Parathyroid adenoma (tissue), 2 donors: ENCODE results near the gene IGF2BP2.

Experiments used
- H2AFZ ChIP-seq: fragments of 300-600 bp; sonication (generic); one replicate; pipeline ENCODE4 v1.7.0; 2017; ENCODE audit warnings: antibody characterized with exemption, mild to moderate bottlenecking
- H3K27ac ChIP-seq: fragments of 300-600 bp; sonication (generic); one replicate; pipeline ENCODE4 v1.7.0; 2017
- H3K27me3 ChIP-seq: fragments of 300-600 bp; sonication (generic); one replicate; pipeline ENCODE4 v1.7.0; 2017; ENCODE audit warnings: low read length; ENCODE audit not compliant: control insufficient read depth, insufficient read depth
- H3K36me3 ChIP-seq: fragments of 300-600 bp; sonication (generic); one replicate; pipeline ENCODE4 v1.7.0; 2017; ENCODE audit warnings: low read length; ENCODE audit not compliant: control insufficient read depth, insufficient read depth
- H3K4me1 ChIP-seq: fragments of 300-600 bp; sonication (generic); one replicate; pipeline ENCODE4 v1.7.0; 2017; ENCODE audit warnings: control low read depth
- H3K4me2 ChIP-seq: fragments of 300-600 bp; sonication (generic); one replicate; pipeline ENCODE4 v1.7.0; 2017; ENCODE audit warnings: low read length
- H3K4me3 ChIP-seq: fragments of 300-600 bp; sonication (generic); one replicate; pipeline ENCODE4 v1.7.0; 2017; ENCODE audit warnings: low read depth, low read length
- H3K79me2 ChIP-seq: fragments of 300-600 bp; sonication (generic); one replicate; pipeline ENCODE4 v1.7.0; 2017; ENCODE audit warnings: control low read depth
- H3K9ac ChIP-seq: fragments of 300-600 bp; sonication (generic); one replicate; pipeline ENCODE4 v1.7.0; 2017; ENCODE audit warnings: mild to moderate bottlenecking
- H3K9me3 ChIP-seq: fragments of 300-600 bp; sonication (generic); one replicate; pipeline ENCODE4 v1.7.0; 2017; ENCODE audit warnings: low read length; ENCODE audit not compliant: control insufficient read depth
- TF ChIP-seq, protein P1 (sequence below): fragments of 300-600 bp; sonication (generic); IDR thresholded peaks from one replicate; pipeline ENCODE4 v1.7.0; 2017; ENCODE audit warnings: antibody characterized with exemption, mild to moderate bottlenecking
- donor health status: primary hyperparathyroidism.

Gene IGF2BP2

GRCh38 chr3:185594073-185594472 is 230.8 kb downstream of the IGF2BP2 start:
- H3K4me2 ChIP-seq, result no peak overlapping the region
- no peaks in the 10 kb centered on the region for H3K4me1 ChIP-seq
- H3K4me3 ChIP-seq, result no peak overlapping the region
- no peaks in the 10 kb centered on the region for H3K9me3 ChIP-seq
- no peaks in the 10 kb centered on the region for H3K27me3 ChIP-seq
- peaks cover 17% of the 10 kb centered on the region for H3K79me2 ChIP-seq
- no peak overlapping the region for H2AFZ ChIP-seq
- no peaks in the 10 kb centered on the region for H3K36me3 ChIP-seq
- H3K27ac ChIP-seq, result no peak overlapping the region
- no peak overlapping the region for H3K9ac ChIP-seq
- TF ChIP-seq, protein P1, sequence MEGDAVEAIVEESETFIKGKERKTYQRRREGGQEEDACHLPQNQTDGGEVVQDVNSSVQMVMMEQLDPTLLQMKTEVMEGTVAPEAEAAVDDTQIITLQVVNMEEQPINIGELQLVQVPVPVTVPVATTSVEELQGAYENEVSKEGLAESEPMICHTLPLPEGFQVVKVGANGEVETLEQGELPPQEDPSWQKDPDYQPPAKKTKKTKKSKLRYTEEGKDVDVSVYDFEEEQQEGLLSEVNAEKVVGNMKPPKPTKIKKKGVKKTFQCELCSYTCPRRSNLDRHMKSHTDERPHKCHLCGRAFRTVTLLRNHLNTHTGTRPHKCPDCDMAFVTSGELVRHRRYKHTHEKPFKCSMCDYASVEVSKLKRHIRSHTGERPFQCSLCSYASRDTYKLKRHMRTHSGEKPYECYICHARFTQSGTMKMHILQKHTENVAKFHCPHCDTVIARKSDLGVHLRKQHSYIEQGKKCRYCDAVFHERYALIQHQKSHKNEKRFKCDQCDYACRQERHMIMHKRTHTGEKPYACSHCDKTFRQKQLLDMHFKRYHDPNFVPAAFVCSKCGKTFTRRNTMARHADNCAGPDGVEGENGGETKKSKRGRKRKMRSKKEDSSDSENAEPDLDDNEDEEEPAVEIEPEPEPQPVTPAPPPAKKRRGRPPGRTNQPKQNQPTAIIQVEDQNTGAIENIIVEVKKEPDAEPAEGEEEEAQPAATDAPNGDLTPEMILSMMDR, result no peak
